Stimulated activated naive CD8-positive, alpha-beta T cell treated with anti-CD3 and anti-CD28 coated beads, Interleukin-15, Interleukin-2, amounts not matched to agents 100 U/mL and 50 U/mL, for 24 hours (primary cell): ENCODE results near the gene SDS.
"Not testable (repeated sequence)": the region's sequence is repeated elsewhere in the genome, so short reads cannot be mapped to it uniquely, and the experiment has no call there.

ENCODE experiments used
- ATAC-seq: fragments of 150-1000 bp; cut with Tn5 transposase; one replicate; pipeline ENCODE4 v1.10.0; 2021
- DNase-seq: peaks from one replicate; pipeline ENCODE4 v3.0.0; 2021

Gene SDS

DNA sequence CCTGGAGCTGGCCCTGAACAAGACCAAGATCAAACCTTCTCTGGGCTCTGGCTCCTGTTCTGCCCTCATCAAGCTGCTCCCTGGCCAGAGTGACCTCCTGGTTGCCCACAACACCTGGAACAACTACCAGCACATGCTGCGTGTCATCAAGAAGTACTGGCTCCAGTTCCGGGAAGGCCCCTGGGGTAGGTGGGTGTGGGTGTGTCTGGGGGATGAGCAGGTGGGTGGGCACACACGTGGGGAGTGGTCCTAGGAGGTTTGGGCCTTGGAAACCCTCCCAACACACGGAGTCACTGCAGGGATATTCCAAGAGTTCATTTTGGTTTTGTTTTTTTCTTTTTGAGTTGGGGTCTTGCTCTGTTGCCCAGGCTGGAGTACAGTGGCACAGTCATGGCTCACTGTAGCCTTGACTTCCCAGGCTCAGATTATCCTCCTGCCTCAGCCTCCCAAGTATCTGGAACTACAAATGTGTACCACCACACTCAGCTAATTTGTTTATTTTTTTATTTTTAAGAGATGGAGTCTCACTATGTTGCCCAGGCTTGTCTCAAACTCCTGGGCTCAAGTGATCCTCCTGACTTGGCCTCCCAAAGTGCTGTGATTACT lies 28.8 kb downstream of the SDS start:
- ATAC-seq: no peak
- no peak for DNase-seq

DNA sequence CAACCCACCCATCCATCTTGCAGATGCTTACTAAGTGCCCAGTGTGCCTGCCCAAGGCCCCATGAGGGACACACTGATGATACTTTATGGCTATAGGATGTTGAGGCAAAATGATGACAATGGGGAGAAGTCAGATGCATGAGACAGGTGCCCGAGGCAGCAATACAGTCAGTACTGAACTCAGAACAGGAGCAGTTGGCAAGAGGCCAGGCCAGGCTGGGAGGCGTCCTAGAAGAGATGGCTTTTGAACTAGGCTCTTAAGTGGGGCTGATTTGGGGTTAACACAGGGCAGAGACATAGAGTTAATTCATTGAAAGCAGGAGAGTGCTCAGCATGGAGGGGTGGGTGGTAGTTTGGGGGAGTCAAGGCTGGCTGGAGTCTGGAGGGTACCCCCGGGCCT lies 29.7 kb downstream of the SDS start:
- no peak for ATAC-seq
- no peak for DNase-seq

DNA sequence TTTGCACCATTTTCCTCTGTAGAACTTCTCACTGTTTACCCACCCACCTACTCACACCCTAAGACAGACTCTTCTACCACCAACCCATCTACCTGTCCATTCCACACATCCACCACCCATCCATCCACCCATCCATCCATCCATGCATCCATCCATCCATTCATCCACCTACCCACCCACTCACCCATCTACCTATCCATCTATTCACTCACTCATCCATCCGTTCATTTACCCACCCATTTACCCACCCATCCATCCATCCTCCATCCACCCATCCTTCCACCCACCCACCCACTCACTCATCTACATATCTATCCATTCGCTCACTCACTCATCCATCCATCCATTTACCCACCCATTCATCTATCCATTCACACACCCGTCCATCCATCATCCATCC lies 30.2 kb downstream of the SDS start:
- DNase-seq: no peak
- no peak for ATAC-seq

DNA sequence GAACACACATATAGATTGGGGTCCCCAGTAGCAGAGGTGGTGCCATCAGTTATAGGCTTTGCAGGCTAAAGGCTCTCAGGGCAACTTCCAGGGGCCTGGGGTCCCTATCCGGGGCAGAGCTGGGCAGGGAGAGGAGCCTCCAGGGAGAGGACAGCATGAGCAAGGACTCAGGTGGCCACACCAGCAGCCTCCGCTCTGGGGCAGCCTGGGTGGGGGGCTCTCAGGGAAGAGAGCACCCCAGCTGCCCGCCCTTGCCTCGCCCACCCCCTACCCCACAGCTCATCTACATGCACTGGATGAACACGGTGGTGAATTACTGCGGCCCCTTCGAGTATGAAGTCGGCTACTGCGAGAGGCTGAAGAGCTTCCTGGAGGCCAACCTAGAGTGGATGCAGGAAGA lies 31.3 kb downstream of the SDS start:
- DNase-seq: no peak

GRCh38 chr12:113371808-113372207 lies 31.9 kb downstream of the SDS start:
- no peak for ATAC-seq
- DNase-seq: no peak

More for the DNA sequence above, 31.3 kb downstream of the SDS start:
- ATAC-seq: no peak

GRCh38 chr12:113370923-113371682 lies 32.6 kb downstream of the SDS start:
- ATAC-seq (no peak), DNase-seq (no peak)

GRCh38 chr12:113369391-113369985 lies 34.2 kb downstream of the SDS start:
- no peak for DNase-seq
- ATAC-seq: no peak

DNA sequence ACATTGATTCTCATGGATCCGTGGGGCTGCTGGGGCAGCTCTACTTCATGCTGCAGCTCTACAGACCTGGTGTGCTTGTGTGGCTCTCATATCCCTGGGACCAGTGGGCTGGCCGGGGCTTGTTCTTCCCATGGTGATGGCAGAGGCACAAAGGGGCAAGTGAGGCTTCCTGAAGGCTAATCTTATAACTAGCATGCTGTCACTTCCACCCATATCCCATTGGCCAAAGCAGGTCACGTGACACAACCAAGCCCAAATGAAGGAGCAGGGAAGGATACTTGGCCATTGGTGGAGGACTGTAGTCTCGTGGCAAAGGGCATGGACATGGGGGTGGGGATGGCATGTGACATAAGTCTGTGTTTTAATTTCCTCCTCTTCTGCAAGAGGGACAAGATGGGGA lies 35.4 kb downstream of the SDS start:
- no peak for DNase-seq
- no peak for ATAC-seq

DNA sequence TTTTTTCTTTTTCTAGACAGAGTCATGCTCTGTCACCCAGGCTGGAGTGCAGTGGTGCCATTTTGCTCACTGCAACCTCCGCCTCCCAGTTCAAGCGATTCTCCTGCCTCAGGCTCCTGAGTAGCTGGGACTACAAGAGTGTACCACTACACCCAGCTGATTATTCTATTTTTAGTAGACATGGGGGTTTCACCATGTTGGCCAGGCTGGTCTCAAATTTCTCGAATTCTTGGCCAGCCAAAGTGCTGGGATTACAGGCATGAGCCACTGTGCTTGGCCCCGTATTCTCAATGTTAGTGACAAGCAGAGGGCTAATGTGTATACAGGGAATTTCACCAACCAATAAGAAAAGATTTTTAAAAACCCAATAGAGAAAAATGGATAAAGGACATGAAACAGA lies 36.9 kb downstream of the SDS start:
- no peak for ATAC-seq
- DNase-seq: no peak

GRCh38 chr12:113365639-113366395 lies 37.9 kb downstream of the SDS start:
- ATAC-seq (no peak), DNase-seq (no peak)

- DNase-seq (no peak), ATAC-seq (no peak)
Observed at GRCh38 chr12:113364698-113365097, 39.0 kb downstream of the SDS start.

DNA sequence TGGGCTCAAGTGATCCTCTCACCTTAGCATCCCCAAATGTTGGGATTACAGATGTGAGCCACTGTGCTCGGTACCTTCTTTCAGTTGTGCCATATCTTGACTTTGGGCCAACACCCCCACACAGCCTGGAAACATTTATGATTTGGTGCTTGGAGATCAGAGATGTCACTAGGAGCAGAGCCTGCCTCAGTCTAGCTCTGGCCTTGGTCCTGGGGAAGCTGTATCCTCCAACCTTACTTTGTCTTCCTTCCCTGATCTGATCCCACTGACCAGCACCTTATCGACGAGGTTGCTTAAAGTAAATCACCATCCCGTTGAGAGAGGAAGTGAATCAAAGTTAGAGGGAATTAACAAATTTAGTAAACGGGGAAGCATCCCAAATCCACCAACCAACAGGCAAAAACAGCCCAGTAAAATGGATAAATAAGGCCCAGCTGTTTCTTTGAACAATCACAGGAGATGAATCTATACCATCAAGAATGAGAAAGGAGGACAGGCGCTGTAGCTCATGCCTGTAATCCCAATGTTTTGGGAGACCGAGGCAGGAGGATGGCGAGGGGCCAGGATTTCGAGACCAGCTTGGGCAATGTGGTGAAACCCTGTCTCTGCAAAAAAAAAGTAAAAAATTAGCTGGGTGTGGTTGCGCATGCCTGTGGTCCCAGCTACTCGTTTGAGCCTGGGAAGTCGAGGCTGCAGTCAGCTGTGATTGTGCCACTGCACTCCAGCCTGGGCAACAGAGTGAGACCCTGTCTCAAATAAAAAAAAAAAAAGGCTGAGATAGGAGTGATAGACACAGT lies 41.9 kb downstream of the SDS start:
- DNase-seq (no peak), ATAC-seq (no peak)

DNA sequence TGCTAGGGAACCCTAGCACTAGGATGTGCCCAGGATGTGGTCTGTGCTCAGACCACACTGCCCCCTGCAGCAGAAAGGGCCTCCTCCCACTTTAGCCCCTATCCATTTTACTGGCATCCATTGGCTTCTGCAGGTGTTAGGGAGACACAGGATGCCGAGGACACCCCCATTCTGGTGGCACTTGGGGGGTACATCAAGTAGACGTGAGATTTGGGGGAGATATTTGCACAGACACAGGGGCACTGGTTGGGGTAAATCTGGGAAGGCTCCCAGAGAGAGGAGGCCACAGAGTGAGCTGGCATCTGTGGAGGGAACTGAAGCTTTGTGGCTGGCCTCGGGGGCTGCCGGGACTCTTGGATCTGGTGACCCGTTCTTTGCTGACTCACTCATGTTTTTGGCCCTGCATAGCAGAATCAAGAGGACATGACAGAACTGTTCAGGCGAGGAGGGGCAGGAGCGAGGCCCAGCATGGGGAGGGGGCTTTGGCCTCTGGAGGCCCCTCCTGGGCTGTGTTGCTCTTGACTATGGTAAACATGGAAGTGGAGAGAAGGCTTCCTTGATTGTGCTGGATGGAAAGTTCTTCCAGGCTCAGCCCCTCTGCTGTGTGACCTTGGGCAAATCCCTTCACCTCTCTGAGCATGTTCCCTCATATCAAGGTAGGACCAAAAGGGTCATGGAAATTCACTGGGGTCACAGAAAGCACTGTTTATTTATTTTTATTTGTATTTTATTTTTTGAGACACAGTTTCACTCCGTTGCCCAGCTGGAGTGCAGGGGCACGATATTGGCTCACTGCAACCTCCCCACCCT lies 43.5 kb downstream of the SDS start:
- ATAC-seq (no peak), DNase-seq (peak; percentile 17)

DNA sequence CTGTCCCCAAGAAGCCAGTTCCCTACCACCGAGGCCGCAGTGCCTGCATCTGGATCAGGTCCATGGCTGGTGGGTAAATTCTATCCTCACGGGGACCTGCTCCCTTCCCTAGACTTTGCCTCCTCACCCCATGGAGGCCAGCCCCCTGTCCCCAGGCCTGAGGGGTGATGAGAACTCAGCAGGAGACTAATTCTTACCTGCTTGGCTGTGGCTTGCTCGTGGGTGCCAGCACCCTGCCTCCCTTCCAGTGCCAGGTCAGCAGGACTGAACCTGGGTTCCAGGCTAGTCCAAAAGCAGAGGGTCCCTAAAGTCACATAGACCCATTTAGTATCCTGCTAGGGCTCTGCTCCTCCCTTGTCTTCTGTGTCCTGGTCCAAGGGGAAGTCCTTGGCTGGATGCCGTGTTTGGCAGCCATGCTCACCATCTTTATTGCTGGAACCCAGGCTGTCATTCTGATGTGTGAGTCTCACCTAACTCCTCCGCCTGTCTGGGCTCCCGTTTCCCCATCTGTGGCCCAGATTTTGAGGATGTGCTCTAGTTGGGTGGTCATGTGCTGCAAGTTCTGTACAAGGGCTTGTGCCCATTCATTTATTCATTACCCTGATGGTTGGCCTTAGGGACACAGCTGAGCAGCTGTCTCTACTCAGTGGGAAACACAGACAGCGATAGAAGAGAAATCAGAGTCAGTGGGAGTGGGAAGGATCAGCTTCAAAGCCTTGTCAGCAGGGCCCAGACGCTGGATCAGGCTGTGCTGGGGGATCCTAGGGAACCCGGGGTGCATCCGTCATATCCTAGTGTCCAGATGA lies 44.4 kb downstream of the SDS start:
- ATAC-seq (no peak), DNase-seq (no peak)

GRCh38 chr12:113358381-113359132 lies 45.1 kb downstream of the SDS start, which contains the start of gene PLBD2:
Gene PLBD2, plus strand, starts transcription at chr12:113358587. Its CDS starts 14 bp downstream, at chr12:113358601.
- DNase-seq (peak; percentile 95), ATAC-seq (peak; percentile 98)

- DNase-seq, ATAC-seq: not testable (repeated sequence)
Observed at GRCh38 chr12:113354192-113354591, 49.5 kb downstream of the SDS start.

GRCh38 chr12:113351089-113351488 lies 52.6 kb downstream of the SDS start:
- DNase-seq: no peak
- ATAC-seq: no peak

GRCh38 chr12:113348849-113349536 lies 54.7 kb downstream of the SDS start:
- ATAC-seq: no peak
- no peak for DNase-seq

DNA sequence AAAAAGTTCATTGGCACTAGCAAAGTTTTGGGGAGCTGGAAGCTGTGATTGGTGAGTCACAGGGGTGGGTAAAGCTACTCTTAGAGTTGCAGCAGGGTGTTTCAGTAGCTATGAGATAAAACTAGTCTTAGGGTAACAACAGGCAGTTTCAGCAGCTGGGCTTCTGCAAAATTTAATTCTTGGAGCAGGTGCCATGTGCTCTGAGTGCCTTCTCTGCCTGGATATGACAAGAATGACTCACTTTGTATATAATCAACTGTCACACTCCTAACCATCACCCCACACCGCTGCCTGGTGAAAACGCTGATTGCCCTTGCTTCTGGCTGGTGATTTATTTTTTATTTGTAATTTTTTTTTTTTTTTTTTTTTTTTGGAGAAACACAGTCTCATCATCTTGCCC lies 55.8 kb downstream of the SDS start:
- ATAC-seq: no peak
- no peak for DNase-seq
